D721Med (cell line): ENCODE results near the gene SLC17A4.
A peak's percentile ranks its signal among the peaks of the same experiment; 100 is the strongest.

Experiments
- DNase-seq: peaks from one replicate; pipeline ENCODE4 v3.0.0; 2011; ENCODE audit warnings: low spot score; ENCODE audit not compliant: insufficient read length
- FAIRE-seq: peaks from 2 replicates; lab custom pipeline; 2011; peaks lifted over from hg19 to GRCh38; lab: Jason Lieb, UNC
- CTCF ChIP-seq: IDR thresholded peaks from 2 replicates; pipeline ENCODE4 v1.5.1; 2012; ENCODE audit warnings: mild to moderate bottlenecking, control low read depth; ENCODE audit not compliant: insufficient read depth; ENCODE audit errors: missing control alignments

The SLC17A4 gene

GRCh38 chr6:25787428-25787827, 32.9 kb downstream of the SLC17A4 start:
- TF ChIP-seq CTCF, result no peak
- no peak for FAIRE-seq
- no peak for DNase-seq

- DNase-seq, result no peak
- FAIRE-seq, result no peak
- peak; percentile 64 for TF ChIP-seq CTCF
These were observed 33.9 kb downstream of the SLC17A4 start for GRCh38 chr6:25788305-25788922.

GRCh38 chr6:25789475-25789874, 34.9 kb downstream of the SLC17A4 start:
- DNase-seq (no peak), FAIRE-seq (no peak)
- no peak for TF ChIP-seq CTCF

- FAIRE-seq, result no peak
- TF ChIP-seq CTCF, result no peak
- DNase-seq, result no peak
These were observed 37.5 kb downstream of the SLC17A4 start for GRCh38 chr6:25792016-25792415.

- TF ChIP-seq CTCF, result no peak
- FAIRE-seq (no peak), DNase-seq (no peak)
These were observed 39.4 kb downstream of the SLC17A4 start for GRCh38 chr6:25793970-25794369.

GRCh38 chr6:25794784-25795183, 40.2 kb downstream of the SLC17A4 start:
- FAIRE-seq, result no peak
- DNase-seq, result no peak
- TF ChIP-seq CTCF, result no peak

- no peak for TF ChIP-seq CTCF
- FAIRE-seq, result no peak
- no peak for DNase-seq
These were observed 46.9 kb downstream of the SLC17A4 start for GRCh38 chr6:25801436-25801835.
